GM12878 (cell line): ENCODE results near the gene HEATR3. TPM values are rescaled to one million over a fixed set of nuclear protein-coding genes. Genes with fewer than 3 reads are reported as not detected.

ENCODE experiments used
- ATF7 ChIP-seq: fragments of 450-650 bp; IDR thresholded peaks from 2 replicates; pipeline ENCODE4 v1.6.1; 2016; ENCODE audit warnings: low read depth, mild to moderate bottlenecking
- BHLHE40 ChIP-seq, 2 experiments: fragments of 450-650 bp in 1 of 2; IDR thresholded peaks; 2 replicates each; pipeline ENCODE4 v1.6.1; 2011 to 2017; ENCODE audit warnings: low read depth in 2 of 2, borderline replicate concordance in 1 of 2, improper control_type of control experiment in 1 of 2, low read length in 1 of 2, mild to moderate bottlenecking in 1 of 2
- CHD1 ChIP-seq: IDR thresholded peaks from 2 replicates; pipeline ENCODE4 v1.6.1; 2012; ENCODE audit warnings: low read depth, low read length, improper control_type of control experiment
- CHD4 ChIP-seq: fragments of 200-600 bp; sonication (generic); IDR thresholded peaks from 2 replicates; pipeline ENCODE4 v1.6.1; 2016; ENCODE audit warnings: mild to moderate bottlenecking
- DPF2 ChIP-seq: fragments of 450-650 bp; IDR thresholded peaks from 2 replicates; pipeline ENCODE4 v1.6.1; 2017; ENCODE audit warnings: mild to moderate bottlenecking
- FOXK2 ChIP-seq: fragments of 450-650 bp; IDR thresholded peaks from 2 replicates; pipeline ENCODE4 v1.6.1; 2017; ENCODE audit warnings: mild to moderate bottlenecking, moderate library complexity
- HDGF ChIP-seq: fragments of 450-650 bp; IDR thresholded peaks from 2 replicates; pipeline ENCODE4 v1.6.1; 2016; ENCODE audit warnings: antibody characterized with exemption
- IKZF1 ChIP-seq: fragments of 450-650 bp; conservative IDR thresholded peaks from 2 replicates; pipeline ENCODE4 v1.6.1; 2017; ENCODE audit warnings: antibody characterized with exemption, mild to moderate bottlenecking
- KAT2A ChIP-seq: conservative IDR thresholded peaks from 2 replicates; pipeline ENCODE4 v1.6.1; 2011; ENCODE audit warnings: low read depth, low read length; ENCODE audit not compliant: control insufficient read depth
- MTA3 ChIP-seq: IDR thresholded peaks from 2 replicates; pipeline ENCODE4 v1.6.1; 2012; ENCODE audit warnings: low read length, inconsistent platforms, borderline replicate concordance
- NFYA ChIP-seq: IDR thresholded peaks from 2 replicates; pipeline ENCODE4 v1.6.1; 2011; ENCODE audit warnings: low read depth, mild to moderate bottlenecking, low read length, improper control_type of control experiment, borderline replicate concordance
- NRF1 ChIP-seq: conservative IDR thresholded peaks from 2 replicates; pipeline ENCODE4 v1.6.1; 2011; ENCODE audit warnings: mild to moderate bottlenecking, low read depth, low read length, improper control_type of control experiment
- PAX5 ChIP-seq: IDR thresholded peaks from 2 replicates; pipeline ENCODE4 v1.6.1; 2011; ENCODE audit warnings: low read depth, low read length, borderline replicate concordance
- POLR2AphosphoS2 ChIP-seq: IDR thresholded peaks from 2 replicates; pipeline ENCODE4 v1.6.1; 2011; ENCODE audit warnings: low read depth, mild to moderate bottlenecking, low read length, improper control_type of control experiment, moderate library complexity
- POU2F2 ChIP-seq: IDR thresholded peaks from 3 replicates; pipeline ENCODE4 v1.6.1; 2011; ENCODE audit warnings: low read depth, mild to moderate bottlenecking, low read length, borderline replicate concordance
- RBBP5 ChIP-seq: fragments of 200-600 bp; sonication (generic); conservative IDR thresholded peaks from 2 replicates; pipeline ENCODE4 v1.6.1; 2016
- SPI1 ChIP-seq: IDR thresholded peaks from 2 replicates; pipeline ENCODE4 v1.6.1; 2011; ENCODE audit warnings: low read depth, mild to moderate bottlenecking, low read length, moderate library complexity, borderline replicate concordance; ENCODE audit not compliant: insufficient read depth
- STAT3 ChIP-seq: IDR thresholded peaks from 2 replicates; pipeline ENCODE4 v1.6.1; 2011; ENCODE audit warnings: low read depth, low read length, improper control_type of control experiment
- TARDBP ChIP-seq: IDR thresholded peaks from 2 replicates; pipeline ENCODE4 v1.6.1; 2016; ENCODE audit warnings: borderline replicate concordance
- USF2 ChIP-seq: IDR thresholded peaks from 2 replicates; pipeline ENCODE4 v1.6.1; 2011; ENCODE audit warnings: low read depth, low read length, improper control_type of control experiment, borderline replicate concordance
- polyA plus RNA-seq, 11 experiments: library from polyadenylated mRNA; depleted of rRNA in 4 of 11; unstranded in 6 of 11; stranded (reverse) in 5 of 11; fragments of >200 nt; fragmentation: Nextera tagmentation in 4 of 11; fragmentation: Illumina TruSeq in 1 of 11; extraction: Ambion mirVana in 4 of 11; extraction: Trizol in 1 of 11; gene quantifications; 1 replicate in 1 of 11; 2 replicates in 10 of 11; pipeline versions ENCODE4 v1.2.1 to v1.2.3, GENCODE V29; 2011 to 2016; ENCODE audit warnings: inconsistent platforms in 2 of 11, missing spikeins in 2 of 11, low read depth in 1 of 11
- total RNA-seq, 4 experiments: library from RNA; depleted of rRNA in 3 of 4; stranded (reverse); fragments of >200 nt in 3 of 4; fragmentation: Illumina TruSeq in 1 of 4; extraction: Trizol in 1 of 4; gene quantifications; 2 replicates each; pipeline versions ENCODE4 v1.2.1 to v1.2.3, GENCODE V29; 2013 to 2021
- TF ChIP-seq, protein P1 (sequence below): IDR thresholded peaks from 2 replicates; pipeline ENCODE4 v1.6.1; 2012; ENCODE audit warnings: mild to moderate bottlenecking, low read depth, low read length
- TF ChIP-seq, protein P2 (sequence below): fragments of 450-650 bp; IDR thresholded peaks from 2 replicates; pipeline ENCODE4 v1.6.1; 2016; ENCODE audit warnings: mild to moderate bottlenecking

Gene HEATR3
- total and polyA plus RNA-seq, 10 of the 15 experiments (the other 5 are each of a cell fraction or from before 2014, with no cell fraction given) = 1.5 to 30.0 (median 17.7) TPM

DNA sequence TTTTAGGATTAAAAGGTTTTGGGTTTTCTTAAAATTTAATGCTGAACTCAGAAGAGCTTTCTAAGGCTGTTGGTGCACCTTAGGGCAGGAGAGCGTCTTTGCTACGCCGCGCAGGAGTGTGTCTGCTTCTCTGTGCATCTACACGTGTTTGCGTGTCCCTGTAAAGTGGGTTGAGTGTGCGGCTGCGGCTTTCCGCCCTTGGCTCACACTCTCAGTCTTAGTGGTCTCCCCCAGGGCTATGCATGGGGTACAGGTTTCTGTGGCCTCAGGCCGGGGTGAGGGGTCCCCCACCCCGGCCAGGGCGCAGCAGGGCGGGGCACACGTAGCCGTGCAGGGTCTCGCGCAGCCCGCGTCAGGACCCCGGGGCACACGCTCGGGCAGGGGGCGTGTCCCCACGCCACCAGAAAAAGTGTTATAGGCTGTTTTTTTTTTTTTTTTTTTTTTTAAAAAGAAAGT, 86.6 kb downstream of the HEATR3 start (continued):
- TF ChIP-seq STAT3 (no peak), BHLHE40 (IDR thresholded peaks at IDR 0.05; ENCODE audit: borderline replicate concordance in 1 of 2, low read depth in 2 of 2, low read length in 1 of 2) (peak; percentile 94 to 95), USF2 (no peak), POLR2AphosphoS2 (no peak), RBBP5 (no peak), NFYA (no peak), HDGF (no peak), MTA3 (peak; percentile 68; the same call in 1 of the 2 replicates), CHD4 (0 out of 2 replicates have a peak, but pooled peaks have one; percentile 67), NRF1 (no peak), DPF2 (peak; percentile 73; the same call in 1 of the 2 replicates), POU2F2 (peak; percentile 92), FOXK2 (no peak), ATF7 (no peak), CHD1 (no peak), PAX5 (peak; percentile 94), KAT2A (no peak), SPI1 (no peak), TARDBP (0 out of 2 replicates have a peak, but pooled peaks have one; percentile 70), IKZF1 (peak; percentile 65; the same call in 1 of the 2 replicates)
- TF ChIP-seq, protein P1, sequence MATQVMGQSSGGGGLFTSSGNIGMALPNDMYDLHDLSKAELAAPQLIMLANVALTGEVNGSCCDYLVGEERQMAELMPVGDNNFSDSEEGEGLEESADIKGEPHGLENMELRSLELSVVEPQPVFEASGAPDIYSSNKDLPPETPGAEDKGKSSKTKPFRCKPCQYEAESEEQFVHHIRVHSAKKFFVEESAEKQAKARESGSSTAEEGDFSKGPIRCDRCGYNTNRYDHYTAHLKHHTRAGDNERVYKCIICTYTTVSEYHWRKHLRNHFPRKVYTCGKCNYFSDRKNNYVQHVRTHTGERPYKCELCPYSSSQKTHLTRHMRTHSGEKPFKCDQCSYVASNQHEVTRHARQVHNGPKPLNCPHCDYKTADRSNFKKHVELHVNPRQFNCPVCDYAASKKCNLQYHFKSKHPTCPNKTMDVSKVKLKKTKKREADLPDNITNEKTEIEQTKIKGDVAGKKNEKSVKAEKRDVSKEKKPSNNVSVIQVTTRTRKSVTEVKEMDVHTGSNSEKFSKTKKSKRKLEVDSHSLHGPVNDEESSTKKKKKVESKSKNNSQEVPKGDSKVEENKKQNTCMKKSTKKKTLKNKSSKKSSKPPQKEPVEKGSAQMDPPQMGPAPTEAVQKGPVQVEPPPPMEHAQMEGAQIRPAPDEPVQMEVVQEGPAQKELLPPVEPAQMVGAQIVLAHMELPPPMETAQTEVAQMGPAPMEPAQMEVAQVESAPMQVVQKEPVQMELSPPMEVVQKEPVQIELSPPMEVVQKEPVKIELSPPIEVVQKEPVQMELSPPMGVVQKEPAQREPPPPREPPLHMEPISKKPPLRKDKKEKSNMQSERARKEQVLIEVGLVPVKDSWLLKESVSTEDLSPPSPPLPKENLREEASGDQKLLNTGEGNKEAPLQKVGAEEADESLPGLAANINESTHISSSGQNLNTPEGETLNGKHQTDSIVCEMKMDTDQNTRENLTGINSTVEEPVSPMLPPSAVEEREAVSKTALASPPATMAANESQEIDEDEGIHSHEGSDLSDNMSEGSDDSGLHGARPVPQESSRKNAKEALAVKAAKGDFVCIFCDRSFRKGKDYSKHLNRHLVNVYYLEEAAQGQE = no peak
- TF ChIP-seq, protein P2, sequence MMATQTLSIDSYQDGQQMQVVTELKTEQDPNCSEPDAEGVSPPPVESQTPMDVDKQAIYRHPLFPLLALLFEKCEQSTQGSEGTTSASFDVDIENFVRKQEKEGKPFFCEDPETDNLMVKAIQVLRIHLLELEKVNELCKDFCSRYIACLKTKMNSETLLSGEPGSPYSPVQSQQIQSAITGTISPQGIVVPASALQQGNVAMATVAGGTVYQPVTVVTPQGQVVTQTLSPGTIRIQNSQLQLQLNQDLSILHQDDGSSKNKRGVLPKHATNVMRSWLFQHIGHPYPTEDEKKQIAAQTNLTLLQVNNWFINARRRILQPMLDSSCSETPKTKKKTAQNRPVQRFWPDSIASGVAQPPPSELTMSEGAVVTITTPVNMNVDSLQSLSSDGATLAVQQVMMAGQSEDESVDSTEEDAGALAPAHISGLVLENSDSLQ = no peak
